GM18909 (cell line): ENCODE measurements around the gene CECR2.

Source experiments
- ATAC-seq: cut with Tn5 transposase; IDR thresholded peaks from one replicate; pipeline ENCODE4 v1.9.1; 2021; ENCODE audit warnings: mild to moderate bottlenecking; ENCODE audit not compliant: unreplicated experiment, poor library complexity

CECR2 gene

DNA sequence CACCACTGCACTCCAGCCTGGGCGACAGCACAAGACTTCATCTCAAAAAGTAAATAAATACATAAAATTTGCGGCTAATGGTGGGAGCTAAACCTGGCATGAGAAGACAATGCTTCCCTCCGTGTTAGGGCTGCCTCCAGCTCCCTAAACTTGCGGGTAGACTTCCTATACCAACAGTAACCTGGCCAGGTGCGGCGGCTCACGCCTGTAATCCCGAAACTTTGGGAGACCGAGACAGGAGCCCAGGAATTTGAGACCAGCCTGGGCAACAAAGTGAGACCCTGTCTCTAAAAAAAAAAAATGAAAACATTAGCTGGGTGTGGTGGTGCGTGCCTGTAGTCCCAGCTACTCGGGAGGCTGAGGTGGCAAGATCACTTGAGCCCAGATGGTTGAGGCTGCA is 219.3 kb downstream of the CECR2 start:
- no peak for ATAC-seq

DNA sequence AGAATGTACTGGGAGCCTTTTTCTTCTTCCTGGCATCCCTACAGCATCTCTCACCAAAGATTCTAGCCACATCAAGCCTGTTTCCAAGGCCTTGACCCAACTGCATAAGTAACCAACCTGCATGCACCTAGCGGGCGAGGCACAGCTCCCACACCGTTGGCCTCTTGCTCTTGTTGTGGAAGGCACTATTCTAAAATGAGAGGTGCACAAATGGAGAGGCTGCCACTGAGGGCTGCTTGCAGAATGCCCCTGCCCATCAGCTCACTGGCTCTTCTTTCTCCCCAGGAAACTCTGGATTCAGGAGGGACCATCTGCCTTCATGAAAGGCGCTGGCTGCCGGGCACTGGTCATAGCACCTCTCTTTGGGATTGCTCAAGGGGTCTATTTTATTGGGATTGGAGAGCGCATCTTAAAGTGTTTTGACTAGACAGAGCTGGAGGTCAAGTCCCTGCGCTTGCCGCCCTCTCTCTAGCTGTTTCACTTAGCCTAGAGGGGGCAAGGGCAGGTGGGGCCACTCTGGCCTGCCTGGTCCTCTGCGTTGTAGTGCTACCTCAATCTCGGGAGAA is 220.6 kb downstream of the CECR2 start:
- ATAC-seq, result no peak

DNA sequence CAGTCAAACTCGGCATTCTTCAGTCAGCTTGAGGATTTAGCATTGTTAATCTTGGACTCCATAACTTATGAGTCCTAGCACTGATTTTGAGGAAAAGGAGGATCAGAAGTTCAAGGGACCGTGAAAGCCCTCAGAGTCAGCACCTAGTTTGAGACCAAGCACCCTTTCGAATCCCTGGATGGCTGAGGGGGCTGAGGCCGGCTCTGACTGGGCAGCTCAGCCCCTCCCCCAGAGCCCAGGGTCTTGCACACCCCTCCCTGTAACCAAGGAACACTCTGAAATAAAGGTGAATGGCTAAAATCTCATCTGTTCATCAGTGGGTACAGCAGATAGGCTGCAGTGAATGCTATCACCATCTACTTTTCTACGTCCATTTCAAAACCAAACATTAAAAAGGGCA is 221.3 kb downstream of the CECR2 start:
- no peak for ATAC-seq

DNA sequence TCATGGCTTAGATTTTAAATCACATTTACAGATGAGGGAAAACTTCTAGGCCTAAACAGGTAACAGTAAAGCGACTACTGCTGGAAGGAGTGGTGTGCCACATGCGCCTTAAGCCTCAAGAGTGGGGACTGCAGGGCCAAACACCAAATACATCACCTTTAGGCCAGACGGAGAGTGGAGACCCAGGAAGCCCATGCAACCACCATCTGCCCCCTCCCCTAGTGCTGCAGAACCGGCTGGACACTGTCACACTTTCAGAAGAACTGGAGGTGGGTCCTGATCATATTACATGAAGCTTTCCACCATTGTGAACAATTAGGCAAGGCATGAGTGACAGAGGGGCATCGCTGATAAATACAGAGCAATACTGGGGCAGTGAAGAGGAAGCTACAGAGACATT is 222.9 kb downstream of the CECR2 start:
- ATAC-seq, result no peak

DNA sequence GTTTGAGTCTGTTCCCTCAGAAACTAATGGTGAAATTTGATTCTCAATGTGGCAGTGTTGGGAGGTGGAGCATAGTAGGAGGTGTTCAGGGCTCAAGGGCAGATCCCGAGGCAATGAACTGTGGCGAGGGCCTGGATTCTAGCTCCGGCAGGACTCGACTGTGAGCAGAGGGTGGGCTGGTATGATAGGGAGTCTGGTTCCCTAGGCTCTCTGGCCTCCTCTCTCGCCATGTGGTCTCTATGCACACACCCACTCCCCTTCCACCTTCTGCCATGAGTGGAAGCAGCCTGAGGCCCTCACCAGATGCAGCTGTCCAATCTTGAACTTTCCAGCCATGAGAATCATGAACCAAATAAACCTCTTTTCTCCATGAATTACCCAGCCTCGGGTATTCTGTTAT is 227.0 kb downstream of the CECR2 start:
- no peak for ATAC-seq

DNA sequence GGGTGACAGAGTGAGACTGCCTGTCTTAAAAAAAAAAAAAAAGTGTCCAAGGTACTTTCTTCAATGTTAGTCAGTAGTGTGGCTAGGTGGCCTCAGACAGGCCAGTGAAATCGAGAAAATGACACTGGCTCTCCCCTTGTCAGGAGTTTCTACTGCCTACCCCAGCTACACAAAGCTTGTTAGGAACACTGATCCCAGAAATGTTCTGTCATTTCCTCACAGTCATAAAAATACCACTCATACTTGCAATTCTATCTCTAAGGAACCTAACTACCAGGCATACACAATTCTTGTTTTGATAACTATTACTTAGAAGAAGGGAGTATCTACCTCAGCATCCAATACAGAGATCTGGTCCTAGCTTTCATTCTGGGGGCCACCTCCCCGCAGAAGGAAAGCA is 228.0 kb downstream of the CECR2 start:
- ATAC-seq, result no peak

DNA sequence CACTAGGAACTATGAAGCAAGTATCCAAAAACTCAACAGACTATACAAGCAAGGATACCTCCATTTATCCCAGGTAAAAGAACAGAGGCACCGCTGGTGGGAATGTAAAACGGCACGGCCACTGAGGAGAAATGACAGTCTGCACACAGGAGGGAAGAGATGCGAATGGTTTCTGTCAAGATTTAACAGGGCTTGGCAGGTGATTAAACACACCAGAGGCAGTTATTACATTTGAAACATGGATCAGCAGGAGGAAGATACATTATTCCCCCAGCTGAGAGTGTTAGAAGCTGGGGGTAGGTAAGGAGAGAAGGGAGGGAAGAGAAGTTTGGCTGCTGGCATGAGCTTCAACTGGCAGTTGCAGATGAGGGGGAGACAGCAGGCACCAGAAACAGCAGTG is 229.1 kb downstream of the CECR2 start:
- ATAC-seq, result no peak

DNA sequence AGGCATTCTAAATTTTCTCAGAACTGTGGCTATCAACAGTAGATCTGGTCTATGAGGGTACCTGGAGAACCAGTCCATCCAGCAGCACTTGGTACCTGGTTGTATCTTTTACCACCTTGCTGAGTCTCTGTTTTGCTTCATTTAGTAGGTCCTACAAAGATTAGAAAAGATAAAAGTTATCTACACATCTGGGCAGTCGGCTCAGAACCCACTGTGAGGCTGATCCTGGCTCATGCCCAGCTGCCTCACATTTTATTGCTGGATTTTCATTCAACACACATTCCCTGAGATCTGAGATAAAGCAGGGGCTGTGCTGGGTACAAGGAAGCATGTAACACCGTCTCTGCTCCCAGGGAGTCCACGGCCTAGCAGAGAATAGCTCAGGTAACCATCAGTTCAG is 231.8 kb downstream of the CECR2 start:
- no peak for ATAC-seq

DNA sequence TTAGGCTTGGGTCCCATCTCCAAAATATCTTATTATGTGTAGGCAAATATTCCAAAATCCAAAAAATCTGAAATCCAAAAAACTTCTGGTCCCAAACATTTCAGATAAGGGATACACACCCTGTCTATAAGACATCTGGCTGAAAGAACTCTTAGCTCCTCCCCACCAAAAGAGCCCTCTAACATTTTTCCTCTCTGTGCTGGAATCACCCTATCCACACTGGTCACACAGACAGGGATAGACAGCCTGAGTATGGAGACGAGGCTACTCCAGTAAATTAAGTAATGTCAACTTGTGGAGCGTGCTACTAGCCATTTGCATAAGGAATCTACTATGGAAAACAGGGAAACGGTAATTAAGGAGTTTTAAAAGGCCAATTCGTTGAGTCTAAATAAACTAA is 234.4 kb downstream of the CECR2 start:
- no peak for ATAC-seq

DNA sequence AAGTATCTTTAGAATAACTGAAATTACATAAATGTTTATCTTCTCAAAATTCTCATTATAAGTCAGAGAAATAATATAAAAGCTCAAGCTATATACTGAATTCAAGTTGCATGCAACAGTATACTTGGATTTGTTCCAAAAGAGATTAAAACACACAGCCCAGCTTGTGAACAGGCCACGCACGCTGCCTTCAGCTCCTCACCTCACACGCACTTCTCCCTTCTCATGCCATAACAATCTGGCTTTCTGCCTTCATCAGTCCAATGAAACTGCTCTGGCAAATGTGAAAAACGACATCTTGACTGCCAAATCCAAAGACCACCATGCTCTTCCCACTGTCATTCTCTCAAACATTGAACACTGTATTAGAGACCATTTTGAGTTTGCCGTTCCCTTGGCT is 237.2 kb downstream of the CECR2 start:
- ATAC-seq, result no peak
